ENCODE measurements around the gene SUSD5. TPM values are rescaled to one million over a fixed set of nuclear protein-coding genes. Genes with fewer than 3 reads are reported as not detected.

Gene SUSD5
- total RNA-seq, 1 experiment from 2014 or later: 16.3 TPM

DNA sequence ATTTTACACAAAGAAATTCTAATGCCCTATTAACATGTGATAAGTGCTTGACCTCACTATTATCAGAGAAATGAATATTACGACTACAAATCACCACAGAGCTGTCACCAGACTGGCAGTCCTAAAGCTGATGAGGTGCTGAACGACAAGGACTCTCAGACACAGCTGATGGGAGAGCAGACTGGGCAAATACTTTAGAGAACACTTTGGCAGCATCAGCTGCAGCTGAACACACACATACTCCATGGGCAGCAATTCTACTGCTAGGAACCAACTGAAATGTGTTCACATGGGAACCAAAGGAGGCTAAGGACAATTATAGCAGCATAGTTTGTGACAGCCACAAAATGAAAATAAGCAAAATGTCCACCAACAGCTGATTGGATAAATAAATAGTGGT, 45.5 kb downstream of the SUSD5 start:
- in situ Hi-C loops (cut with HindIII; ENCODE audit: low pct_unique_long_range_greater_than_20kb, low sequenced_read_pairs): no loop called here
- Histone ChIP-seq H3K27me3 (ENCODE audit: control insufficient read depth, insufficient read depth, low read length) (no peaks in the 10 kb centered on the region), H3K27ac (ENCODE audit: low read length) (no peak overlapping the region), H3K4me3 (ENCODE audit: low read depth in 2 of 2, low read length in 2 of 2) (no peak overlapping the region), H3K36me3 (ENCODE audit: control insufficient read depth, insufficient read depth, low read length) (no peaks in the 10 kb centered on the region), H3K4me1 (ENCODE audit: control insufficient read depth, insufficient read depth, low read length) (no peaks in the 10 kb centered on the region), H3K9me3 (ENCODE audit: control insufficient read depth, insufficient read depth, low read depth, low read length) (no peaks in the 10 kb centered on the region)
- ChIA-PET CTCF (no interaction called here), POLR2A (no interaction called here)
- no peak for ATAC-seq
- intact Hi-C loops (cut with micrococcal nuclease; ENCODE audit: unreplicated experiment): no loop called here
- BruUV-seq (replicated peaks): no TSS peak
- TF ChIP-seq TCF7L2 (IDR thresholded peaks at IDR 0.05; ENCODE audit: low read depth, low read length) (no peak), POLR2AphosphoS5 (IDR thresholded peaks at IDR 0.05; ENCODE audit: low read depth, low read length) (no peak)
- DNase-seq (ENCODE audit: low read depth, low spot score): no peak

DNA sequence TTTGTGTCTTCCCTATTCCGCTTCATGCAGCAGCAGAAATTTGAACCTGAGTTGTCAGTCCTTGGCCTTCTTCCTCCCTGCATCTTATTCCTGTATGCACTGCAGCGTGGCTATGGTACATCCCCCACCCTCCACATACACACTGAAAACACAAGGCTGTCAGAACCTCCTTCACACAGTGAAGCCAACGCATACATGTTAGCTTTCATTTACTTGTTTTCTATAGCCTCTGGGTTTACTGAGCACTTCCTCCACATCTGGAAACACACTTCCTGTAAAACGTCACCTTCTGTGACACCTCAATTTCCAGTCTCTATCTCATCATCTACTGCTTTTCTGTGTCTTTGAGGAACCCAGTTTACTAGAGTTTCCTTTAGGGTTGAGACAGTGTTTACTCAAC, 47.0 kb downstream of the SUSD5 start:
- Histone ChIP-seq H3K4me1 (ENCODE audit: control insufficient read depth, insufficient read depth, low read length) (no peaks in the 10 kb centered on the region), H3K36me3 (ENCODE audit: control insufficient read depth, insufficient read depth, low read length) (no peaks in the 10 kb centered on the region), H3K4me3 (ENCODE audit: low read depth in 2 of 2, low read length in 2 of 2) (no peak overlapping the region), H3K27ac (ENCODE audit: low read length) (no peak overlapping the region), H3K9me3 (ENCODE audit: control insufficient read depth, insufficient read depth, low read depth, low read length) (no peaks in the 10 kb centered on the region), H3K27me3 (ENCODE audit: control insufficient read depth, insufficient read depth, low read length) (no peaks in the 10 kb centered on the region)
- in situ Hi-C loops (cut with HindIII; ENCODE audit: low pct_unique_long_range_greater_than_20kb, low sequenced_read_pairs): no loop called here
- ChIA-PET CTCF (no interaction called here), POLR2A (no interaction called here)
- no peak for DNase-seq (ENCODE audit: low read depth, low spot score)
- no TSS peak for BruUV-seq (replicated peaks)
- no peak for ATAC-seq
- intact Hi-C loops (cut with micrococcal nuclease; ENCODE audit: unreplicated experiment): no loop called here
- TF ChIP-seq SIN3A (IDR thresholded peaks at IDR 0.05; ENCODE audit: borderline replicate concordance, insufficient read depth, low read depth, low read length) (no peak), TCF7L2 (IDR thresholded peaks at IDR 0.05; ENCODE audit: low read depth, low read length) (no peak), POLR2AphosphoS5 (IDR thresholded peaks at IDR 0.05; ENCODE audit: low read depth, low read length) (no peak)
- TF ChIP-seq, protein P1, sequence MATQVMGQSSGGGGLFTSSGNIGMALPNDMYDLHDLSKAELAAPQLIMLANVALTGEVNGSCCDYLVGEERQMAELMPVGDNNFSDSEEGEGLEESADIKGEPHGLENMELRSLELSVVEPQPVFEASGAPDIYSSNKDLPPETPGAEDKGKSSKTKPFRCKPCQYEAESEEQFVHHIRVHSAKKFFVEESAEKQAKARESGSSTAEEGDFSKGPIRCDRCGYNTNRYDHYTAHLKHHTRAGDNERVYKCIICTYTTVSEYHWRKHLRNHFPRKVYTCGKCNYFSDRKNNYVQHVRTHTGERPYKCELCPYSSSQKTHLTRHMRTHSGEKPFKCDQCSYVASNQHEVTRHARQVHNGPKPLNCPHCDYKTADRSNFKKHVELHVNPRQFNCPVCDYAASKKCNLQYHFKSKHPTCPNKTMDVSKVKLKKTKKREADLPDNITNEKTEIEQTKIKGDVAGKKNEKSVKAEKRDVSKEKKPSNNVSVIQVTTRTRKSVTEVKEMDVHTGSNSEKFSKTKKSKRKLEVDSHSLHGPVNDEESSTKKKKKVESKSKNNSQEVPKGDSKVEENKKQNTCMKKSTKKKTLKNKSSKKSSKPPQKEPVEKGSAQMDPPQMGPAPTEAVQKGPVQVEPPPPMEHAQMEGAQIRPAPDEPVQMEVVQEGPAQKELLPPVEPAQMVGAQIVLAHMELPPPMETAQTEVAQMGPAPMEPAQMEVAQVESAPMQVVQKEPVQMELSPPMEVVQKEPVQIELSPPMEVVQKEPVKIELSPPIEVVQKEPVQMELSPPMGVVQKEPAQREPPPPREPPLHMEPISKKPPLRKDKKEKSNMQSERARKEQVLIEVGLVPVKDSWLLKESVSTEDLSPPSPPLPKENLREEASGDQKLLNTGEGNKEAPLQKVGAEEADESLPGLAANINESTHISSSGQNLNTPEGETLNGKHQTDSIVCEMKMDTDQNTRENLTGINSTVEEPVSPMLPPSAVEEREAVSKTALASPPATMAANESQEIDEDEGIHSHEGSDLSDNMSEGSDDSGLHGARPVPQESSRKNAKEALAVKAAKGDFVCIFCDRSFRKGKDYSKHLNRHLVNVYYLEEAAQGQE (IDR thresholded peaks at IDR 0.05; ENCODE audit: insufficient read depth in 1 of 2, low read depth in 2 of 2, low read length in 1 of 2): no peak
- TF ChIP-seq, protein P2, sequence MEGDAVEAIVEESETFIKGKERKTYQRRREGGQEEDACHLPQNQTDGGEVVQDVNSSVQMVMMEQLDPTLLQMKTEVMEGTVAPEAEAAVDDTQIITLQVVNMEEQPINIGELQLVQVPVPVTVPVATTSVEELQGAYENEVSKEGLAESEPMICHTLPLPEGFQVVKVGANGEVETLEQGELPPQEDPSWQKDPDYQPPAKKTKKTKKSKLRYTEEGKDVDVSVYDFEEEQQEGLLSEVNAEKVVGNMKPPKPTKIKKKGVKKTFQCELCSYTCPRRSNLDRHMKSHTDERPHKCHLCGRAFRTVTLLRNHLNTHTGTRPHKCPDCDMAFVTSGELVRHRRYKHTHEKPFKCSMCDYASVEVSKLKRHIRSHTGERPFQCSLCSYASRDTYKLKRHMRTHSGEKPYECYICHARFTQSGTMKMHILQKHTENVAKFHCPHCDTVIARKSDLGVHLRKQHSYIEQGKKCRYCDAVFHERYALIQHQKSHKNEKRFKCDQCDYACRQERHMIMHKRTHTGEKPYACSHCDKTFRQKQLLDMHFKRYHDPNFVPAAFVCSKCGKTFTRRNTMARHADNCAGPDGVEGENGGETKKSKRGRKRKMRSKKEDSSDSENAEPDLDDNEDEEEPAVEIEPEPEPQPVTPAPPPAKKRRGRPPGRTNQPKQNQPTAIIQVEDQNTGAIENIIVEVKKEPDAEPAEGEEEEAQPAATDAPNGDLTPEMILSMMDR (IDR thresholded peaks at IDR 0.05): no peak

DNA sequence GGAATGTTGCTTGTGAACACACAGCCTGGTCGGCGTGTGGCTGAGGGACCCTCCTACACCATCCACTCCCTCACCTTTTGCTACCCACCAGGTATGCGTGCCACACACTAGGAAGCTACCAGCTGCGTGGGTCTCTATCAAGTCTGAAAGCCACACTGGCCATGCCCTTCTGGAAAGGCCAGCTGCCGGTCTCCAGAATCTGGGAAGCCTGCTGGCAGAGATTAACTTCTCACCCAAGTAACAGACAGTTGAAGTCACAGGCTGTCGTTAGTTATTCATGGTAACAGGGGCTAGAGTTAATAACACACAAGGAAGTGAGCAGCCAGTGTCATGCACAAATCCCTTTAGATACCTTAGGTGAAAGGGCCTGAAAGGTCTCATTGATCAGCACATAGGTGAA, 48.1 kb downstream of the SUSD5 start:
- POLR2A ChIA-PET: no interaction called here
- in situ Hi-C loops (cut with HindIII; ENCODE audit: low pct_unique_long_range_greater_than_20kb, low sequenced_read_pairs): no loop called here

More for the DNA sequence above, 48.1 kb downstream of the SUSD5 start:
- no peaks in the 10 kb centered on the region for H3K27me3 ChIP-seq (ENCODE audit: control insufficient read depth, insufficient read depth, low read length)
- H3K4me1 ChIP-seq (ENCODE audit: control insufficient read depth, insufficient read depth, low read length): no peaks in the 10 kb centered on the region
- H3K4me3 ChIP-seq (ENCODE audit: low read depth in 2 of 2, low read length in 2 of 2): no peak overlapping the region
- no peak for TF ChIP-seq POLR2AphosphoS5 (IDR thresholded peaks at IDR 0.05; ENCODE audit: low read depth, low read length)
- no peak for TF ChIP-seq SIN3A (IDR thresholded peaks at IDR 0.05; ENCODE audit: borderline replicate concordance, insufficient read depth, low read depth, low read length)
- TF ChIP-seq, protein P1 (IDR thresholded peaks at IDR 0.05; ENCODE audit: insufficient read depth in 1 of 2, low read depth in 2 of 2, low read length in 1 of 2): no peak
- TF ChIP-seq TCF7L2 (IDR thresholded peaks at IDR 0.05; ENCODE audit: low read depth, low read length): no peak
- TF ChIP-seq, protein P2 (IDR thresholded peaks at IDR 0.05): no peak
- no peaks in the 10 kb centered on the region for H3K9me3 ChIP-seq (ENCODE audit: control insufficient read depth, insufficient read depth, low read depth, low read length)
- no peak for DNase-seq (ENCODE audit: low read depth, low spot score)
- no peak for ATAC-seq
- no TSS peak for BruUV-seq (replicated peaks)
- CTCF ChIA-PET: no interaction called here
- no peak overlapping the region for H3K27ac ChIP-seq (ENCODE audit: low read length)
- H3K36me3 ChIP-seq (ENCODE audit: control insufficient read depth, insufficient read depth, low read length): no peaks in the 10 kb centered on the region
- intact Hi-C loops (cut with micrococcal nuclease; ENCODE audit: unreplicated experiment): no loop called here
